Measurements from ENCODE around the gene MUC20.
"Not testable (repeated sequence)": the region's sequence is repeated elsewhere in the genome, so short reads cannot be mapped to it uniquely, and the experiment has no call there.

Gene MUC20

GRCh38 chr3:195727606-195728195, 6.9 kb downstream of the MUC20 start:
- no peak for TF ChIP-seq CTCF (IDR thresholded peaks at IDR 0.05; ENCODE audit: low read depth, low read length, missing control alignments)
- no peak overlapping the region for H3K4me3 ChIP-seq (replicated peaks; ENCODE audit: low read depth, low read length)
- no peak for DNase-seq (ENCODE audit: extremely low read depth, low read depth)

GRCh38 chr3:195728789-195729188, 8.0 kb downstream of the MUC20 start:
- DNase-seq (ENCODE audit: extremely low read depth, low read depth): not testable (repeated sequence)

GRCh38 chr3:195729476-195730251, 8.9 kb downstream of the MUC20 start:
- TF ChIP-seq CTCF (IDR thresholded peaks at IDR 0.05; ENCODE audit: low read depth, low read length, missing control alignments): no peak
- DNase-seq (ENCODE audit: extremely low read depth, low read depth): no peak
- H3K4me3 ChIP-seq (replicated peaks; ENCODE audit: low read depth, low read length): no peak overlapping the region

More at GRCh38 chr3:195728789-195729188, 8.0 kb downstream of the MUC20 start:
- not testable (repeated sequence) for H3K4me3 ChIP-seq (replicated peaks; ENCODE audit: low read depth, low read length)

DNA sequence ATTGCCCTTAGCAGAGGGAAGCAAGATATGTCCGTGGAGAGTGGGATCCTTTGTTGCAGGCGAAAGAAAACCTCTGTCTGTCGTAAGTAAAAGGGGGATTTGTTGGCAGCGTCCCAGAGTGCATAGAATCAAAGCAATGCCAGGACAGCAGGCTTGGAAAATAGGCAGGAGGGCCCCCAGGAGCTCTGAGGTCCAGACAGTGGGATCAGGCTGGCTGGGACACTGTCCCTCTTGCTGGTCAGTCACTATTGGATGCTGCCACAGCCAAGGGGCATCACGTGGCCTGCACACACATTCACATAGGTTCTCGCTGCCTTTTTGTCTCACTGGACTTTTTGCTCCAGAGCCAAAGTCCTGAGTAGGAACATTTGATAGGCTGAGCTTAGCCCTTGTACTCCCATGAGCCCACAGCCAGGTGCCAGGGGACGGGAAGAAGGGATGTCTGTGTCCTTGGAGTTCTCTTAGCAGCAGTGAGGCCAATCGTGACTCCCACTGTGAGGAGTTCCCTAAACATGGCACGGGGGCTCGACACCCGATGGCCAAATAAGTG, 10.7 kb downstream of the MUC20 start:
- H3K4me3 ChIP-seq (replicated peaks; ENCODE audit: low read depth, low read length): no peak overlapping the region
- no peak for DNase-seq (ENCODE audit: extremely low read depth, low read depth)
- no peak for TF ChIP-seq CTCF (IDR thresholded peaks at IDR 0.05; ENCODE audit: low read depth, low read length, missing control alignments)

DNA sequence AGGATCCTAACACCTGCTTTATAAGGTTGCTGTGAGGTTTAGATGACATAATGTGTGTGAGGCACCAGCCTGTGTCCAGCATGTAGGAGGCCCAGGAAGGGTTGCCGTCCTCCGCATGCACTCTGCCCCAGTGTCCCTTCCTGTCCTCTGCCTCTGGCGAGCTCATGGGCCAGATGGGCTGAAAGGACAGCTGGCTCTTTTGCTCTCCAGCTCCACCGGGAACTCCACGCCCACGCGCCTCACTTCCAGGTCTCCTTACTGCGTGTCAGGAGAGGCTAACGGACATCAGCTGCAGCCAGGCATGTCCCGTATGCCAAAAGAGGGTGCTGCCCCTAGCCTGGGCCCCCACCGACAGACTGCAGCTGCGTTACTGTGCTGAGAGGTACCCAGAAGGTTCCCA, 12.2 kb downstream of the MUC20 start:
- no peak for DNase-seq (ENCODE audit: extremely low read depth, low read depth)
- TF ChIP-seq CTCF (IDR thresholded peaks at IDR 0.05; ENCODE audit: low read depth, low read length, missing control alignments): no peak
- no peak overlapping the region for H3K4me3 ChIP-seq (replicated peaks; ENCODE audit: low read depth, low read length)

- no peak for TF ChIP-seq CTCF (IDR thresholded peaks at IDR 0.05; ENCODE audit: low read depth, low read length, missing control alignments)
- H3K4me3 ChIP-seq (replicated peaks; ENCODE audit: low read depth, low read length): no peak overlapping the region
- no peak for DNase-seq (ENCODE audit: extremely low read depth, low read depth)
Measured at GRCh38 chr3:195735036-195735695, 14.4 kb downstream of the MUC20 start.

All from HFF-Myc (cell line).